Calu3 (cell line): ENCODE results near the gene IKZF1. TPM values are rescaled to one million over a fixed set of nuclear protein-coding genes. Genes with fewer than 3 reads are reported as not detected.

Source experiments
- BruUV-seq: library from RNA; stranded (reverse); fragments of 400-500 nt; replicated peaks from 2 replicates; lab custom pipeline; 2021; lab: Mats Ljungman, UMichigan
- CTCF ChIA-PET: fragments of 300-600 bp; sonication (Branson Sonifier 250); formaldehyde crosslinking; loops from one replicate; lab custom pipeline; 2022; ENCODE audit warnings: antibody characterized with exemption; lab: Charles Lee
- DNase-seq: peaks from one replicate; pipeline ENCODE4 v3.0.0; 2022
- H3K27ac Mint-ChIP-seq: one replicate; pipeline ENCODE4 v1.8.0; 2022; ENCODE audit warnings: mixed read lengths; ENCODE audit not compliant: unreplicated experiment
- H3K27me3 Mint-ChIP-seq: one replicate; pipeline ENCODE4 v1.8.0; 2022; ENCODE audit warnings: mixed read lengths; ENCODE audit not compliant: unreplicated experiment
- H3K36me3 Mint-ChIP-seq: one replicate; pipeline ENCODE4 v1.8.0; 2022; ENCODE audit warnings: mild to moderate bottlenecking, moderate library complexity, mixed read lengths; ENCODE audit not compliant: insufficient read depth, unreplicated experiment
- H3K4me1 Mint-ChIP-seq: one replicate; pipeline ENCODE4 v1.8.0; 2022; ENCODE audit warnings: mild to moderate bottlenecking, low read depth, mixed read lengths; ENCODE audit not compliant: unreplicated experiment
- H3K4me3 Mint-ChIP-seq: one replicate; pipeline ENCODE4 v1.8.0; 2022; ENCODE audit warnings: mild to moderate bottlenecking, low read depth, moderate library complexity, mixed read lengths; ENCODE audit not compliant: unreplicated experiment
- H3K9me3 Mint-ChIP-seq: one replicate; pipeline ENCODE4 v1.8.0; 2022; ENCODE audit warnings: low read depth, mixed read lengths; ENCODE audit not compliant: unreplicated experiment
- CTCF ChIP-seq: fragments of 200-600 bp; IDR thresholded peaks from one replicate; pipeline ENCODE4 v1.8.0; 2022; ENCODE audit warnings: antibody characterized with exemption; ENCODE audit not compliant: unreplicated experiment
- intact Hi-C: fragments of 100-400 bp; cut with micrococcal nuclease; formaldehyde crosslinking; loops from one replicate; pipeline ENCODE4 v1.10.0; 2022; ENCODE audit not compliant: unreplicated experiment
- total RNA-seq: library from RNA; stranded (reverse); gene quantifications from 2 replicates; pipeline ENCODE4 v1.2.3, GENCODE V29; 2022

Gene IKZF1
- total RNA-seq, 1 experiment from 2014 or later = 0.28 TPM

DNA sequence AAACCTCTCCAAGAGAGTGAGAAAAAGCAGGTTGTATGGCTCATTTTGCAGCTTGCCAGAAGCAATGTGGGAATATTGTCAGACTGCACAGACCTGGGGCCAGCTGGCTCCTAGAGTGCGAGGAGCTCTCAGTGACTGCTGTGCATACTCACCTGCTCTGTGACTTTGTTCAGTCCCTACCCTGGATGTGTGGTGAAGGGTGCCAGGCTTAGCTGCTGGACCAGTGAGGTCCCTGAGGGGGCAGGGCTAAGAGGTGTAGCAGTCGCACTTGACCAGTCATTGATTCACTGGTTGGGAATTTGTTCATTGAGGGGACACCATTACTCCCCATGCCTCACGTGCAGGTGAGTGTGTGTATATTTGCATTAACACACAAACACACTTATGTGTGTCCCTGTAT is 60.1 kb downstream of the IKZF1 start:
- CTCF ChIA-PET = no interaction called here
- H3K9me3 Mint-ChIP-seq = peaks cover 3% of the 10 kb centered on the region
- no peak overlapping the region for H3K4me3 Mint-ChIP-seq
- H3K4me1 Mint-ChIP-seq = no peaks in the 10 kb centered on the region
- H3K27ac Mint-ChIP-seq = no peak overlapping the region
- intact Hi-C loops = no loop called here
- no peak for TF ChIP-seq CTCF
- H3K27me3 Mint-ChIP-seq = peaks cover 89% of the 10 kb centered on the region
- H3K36me3 Mint-ChIP-seq = no peaks in the 10 kb centered on the region
- no peak for DNase-seq
- BruUV-seq = no TSS peak

DNA sequence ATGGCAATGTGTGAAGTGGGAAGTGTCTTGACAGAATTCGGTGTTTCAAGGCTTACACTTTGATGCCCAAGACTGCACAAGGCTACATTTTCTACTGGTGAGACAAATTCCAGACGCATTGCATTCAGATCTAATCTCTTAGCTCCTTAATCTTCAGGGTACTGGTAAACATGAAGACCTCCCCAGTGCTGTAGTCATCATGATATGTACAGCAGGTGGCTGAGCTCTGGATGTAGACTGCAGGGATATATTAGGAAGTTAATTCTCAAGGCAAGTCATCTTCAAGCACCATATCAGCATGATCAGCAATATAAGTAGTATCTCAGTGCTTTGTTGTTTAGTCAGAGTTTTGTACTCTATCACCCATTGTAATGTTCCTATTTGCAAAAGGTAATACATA is 61.8 kb downstream of the IKZF1 start:
- DNase-seq = no peak
- Mint-ChIP-seq H3K27ac (no peak overlapping the region), H3K36me3 (no peaks in the 10 kb centered on the region), H3K4me3 (no peak overlapping the region), H3K9me3 (peaks cover 3% of the 10 kb centered on the region), H3K27me3 (peaks cover 89% of the 10 kb centered on the region), H3K4me1 (no peaks in the 10 kb centered on the region)
- no TSS peak for BruUV-seq
- CTCF ChIA-PET = no interaction called here
- intact Hi-C loops = no loop called here
- no peak for TF ChIP-seq CTCF

DNA sequence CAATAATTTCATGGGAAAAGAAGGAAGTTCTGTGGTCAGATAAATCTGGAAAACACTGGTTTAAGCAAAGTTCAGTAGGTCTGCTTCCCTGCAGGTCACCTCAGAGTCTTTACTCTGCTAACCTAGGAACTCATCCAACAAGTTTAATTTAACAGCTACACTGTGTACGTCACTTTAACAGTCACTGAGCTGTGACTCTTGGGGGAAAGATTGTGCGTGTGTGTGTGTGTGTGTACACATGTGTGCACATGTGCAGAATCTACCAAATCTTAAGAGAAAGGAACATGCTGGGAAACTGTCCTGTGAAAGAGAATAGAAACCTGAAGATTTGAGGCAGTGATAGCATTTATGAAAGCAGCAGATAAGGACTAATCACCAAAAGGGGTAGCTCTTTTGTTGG is 62.6 kb downstream of the IKZF1 start:
- Mint-ChIP-seq H3K4me1 (no peaks in the 10 kb centered on the region), H3K9me3 (peaks cover 3% of the 10 kb centered on the region), H3K27ac (no peak overlapping the region), H3K4me3 (no peak overlapping the region), H3K27me3 (peaks cover 89% of the 10 kb centered on the region), H3K36me3 (no peaks in the 10 kb centered on the region)
- no TSS peak for BruUV-seq
- CTCF ChIA-PET = no interaction called here
- intact Hi-C loops = no loop called here
- no peak for TF ChIP-seq CTCF
- no peak for DNase-seq

- CTCF ChIA-PET = no interaction called here
- no peak for TF ChIP-seq CTCF
- BruUV-seq = no TSS peak
- no peaks in the 10 kb centered on the region for H3K36me3 Mint-ChIP-seq
- H3K27me3 Mint-ChIP-seq = peaks cover 89% of the 10 kb centered on the region
- H3K27ac Mint-ChIP-seq = no peak overlapping the region
- intact Hi-C loops = no loop called here
- peaks cover 3% of the 10 kb centered on the region for H3K9me3 Mint-ChIP-seq
- DNase-seq = no peak
- no peak overlapping the region for H3K4me3 Mint-ChIP-seq
- no peaks in the 10 kb centered on the region for H3K4me1 Mint-ChIP-seq
These were observed 63.1 kb downstream of the IKZF1 start for GRCh38 chr7:50367570-50367969.
